Skeletal muscle satellite cell (primary cell): ENCODE measurements around the gene E2F3.

Experiments used
- H3K27me3 ChIP-seq: 2 replicates; pipeline ENCODE4 v1.7.0; 2013; ENCODE audit warnings: low read length; ENCODE audit not compliant: control insufficient read depth, insufficient read depth
- H3K36me3 ChIP-seq: 2 replicates; pipeline ENCODE4 v1.7.0; 2013; ENCODE audit warnings: mild to moderate bottlenecking, control low read depth, low read length; ENCODE audit not compliant: insufficient read depth
- H3K4me1 ChIP-seq: 2 replicates; pipeline ENCODE4 v1.7.0; 2013; ENCODE audit warnings: low read length; ENCODE audit not compliant: control insufficient read depth, insufficient read depth
- H3K4me2 ChIP-seq: 2 replicates; pipeline ENCODE4 v1.7.0; 2013; ENCODE audit warnings: mild to moderate bottlenecking, low read length
- H3K4me3 ChIP-seq: 2 replicates; pipeline ENCODE4 v1.7.0; 2013; ENCODE audit warnings: low read length
- H3K9ac ChIP-seq: 2 replicates; pipeline ENCODE4 v1.7.0; 2013; ENCODE audit warnings: mild to moderate bottlenecking, low read depth, low read length, moderate library complexity
- H3K9me3 ChIP-seq: replicated peaks from 2 replicates; pipeline ENCODE4 v1.7.0; 2013; ENCODE audit warnings: mild to moderate bottlenecking, control low read depth, low read length

The E2F3 gene

DNA sequence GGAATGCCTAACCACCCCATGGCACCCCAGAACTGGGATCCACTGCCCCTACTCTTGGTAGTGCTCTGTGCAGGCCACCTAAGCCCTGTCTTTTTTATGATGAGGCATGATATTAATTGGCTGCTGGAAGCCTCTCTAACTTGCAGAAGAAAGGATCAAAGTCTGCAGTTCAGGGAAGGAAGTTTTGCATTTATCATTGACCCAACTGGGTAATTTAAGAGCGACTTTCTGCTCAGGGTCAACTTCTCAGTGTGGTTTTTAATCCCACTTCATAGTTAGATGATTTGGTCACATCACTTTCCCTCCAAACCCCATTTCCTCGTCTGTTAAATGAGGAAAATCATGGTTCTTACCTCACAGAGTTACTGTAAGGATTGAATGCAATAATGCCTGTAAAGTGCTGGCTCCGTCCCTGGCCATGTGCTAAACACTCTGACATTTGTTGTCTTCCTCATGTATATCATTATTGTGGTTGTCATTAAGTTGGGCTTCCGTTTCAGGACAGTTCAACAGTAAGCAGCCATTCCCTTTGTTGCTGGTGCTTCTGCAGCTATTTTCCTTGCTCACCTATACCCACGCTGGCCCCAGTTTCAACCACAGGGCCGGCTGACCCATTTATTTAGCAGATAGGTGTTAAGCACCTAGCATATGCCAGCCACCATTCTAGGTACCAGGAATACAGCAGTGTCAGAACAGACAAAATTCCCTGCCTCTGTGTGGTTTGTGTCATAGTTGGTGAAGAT lies 14.2 kb downstream of the E2F3 start:
- Histone ChIP-seq H3K4me1 (peaks cover 10% of the 10 kb centered on the region), H3K4me3 (no peak overlapping the region), H3K27me3 (no peaks in the 10 kb centered on the region), H3K9me3 (no peaks in the 10 kb centered on the region), H3K36me3 (peaks cover 23% of the 10 kb centered on the region), H3K9ac (no peak overlapping the region), H3K4me2 (no peak overlapping the region)

DNA sequence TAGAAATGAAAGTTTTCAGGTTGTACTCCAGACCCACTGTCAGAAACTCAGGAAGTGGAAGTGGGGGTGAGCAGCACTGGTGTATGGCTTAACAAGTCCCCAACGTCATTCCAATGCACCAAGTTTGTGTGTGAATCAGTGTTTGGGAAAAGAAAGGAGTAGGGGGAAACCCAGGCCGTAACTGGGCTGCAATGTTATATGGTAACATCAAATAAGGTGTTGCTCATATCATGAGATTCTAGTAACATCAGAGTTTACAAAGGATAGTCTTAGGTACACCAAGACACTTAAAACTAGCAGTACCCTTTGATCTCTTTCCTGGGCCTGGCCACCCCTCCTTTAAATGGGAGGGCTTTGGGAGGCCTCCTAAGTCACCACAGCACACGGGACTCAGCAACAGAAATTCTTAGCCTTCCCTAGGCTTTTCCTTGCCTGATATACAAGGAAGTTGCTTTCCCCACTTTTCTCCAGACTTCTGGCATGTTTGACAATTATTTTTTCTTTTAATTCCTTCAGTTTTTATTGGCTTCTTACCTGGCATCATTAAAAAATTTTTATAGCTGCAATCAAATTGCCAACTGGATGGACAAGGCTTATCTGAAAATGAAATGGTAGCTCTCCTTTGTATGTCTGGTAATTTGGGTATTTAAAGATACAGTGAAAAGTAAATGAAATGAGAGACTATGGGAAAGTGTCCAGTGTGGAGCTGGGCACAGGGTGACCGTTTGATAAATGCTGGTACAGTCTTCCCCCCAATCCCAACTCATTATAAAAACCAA lies 15.1 kb downstream of the E2F3 start:
- Histone ChIP-seq H3K4me3 (no peak overlapping the region), H3K36me3 (peaks cover 24% of the 10 kb centered on the region), H3K4me2 (no peak overlapping the region), H3K4me1 (peaks cover 10% of the 10 kb centered on the region), H3K9me3 (no peaks in the 10 kb centered on the region), H3K9ac (no peak overlapping the region), H3K27me3 (no peaks in the 10 kb centered on the region)

DNA sequence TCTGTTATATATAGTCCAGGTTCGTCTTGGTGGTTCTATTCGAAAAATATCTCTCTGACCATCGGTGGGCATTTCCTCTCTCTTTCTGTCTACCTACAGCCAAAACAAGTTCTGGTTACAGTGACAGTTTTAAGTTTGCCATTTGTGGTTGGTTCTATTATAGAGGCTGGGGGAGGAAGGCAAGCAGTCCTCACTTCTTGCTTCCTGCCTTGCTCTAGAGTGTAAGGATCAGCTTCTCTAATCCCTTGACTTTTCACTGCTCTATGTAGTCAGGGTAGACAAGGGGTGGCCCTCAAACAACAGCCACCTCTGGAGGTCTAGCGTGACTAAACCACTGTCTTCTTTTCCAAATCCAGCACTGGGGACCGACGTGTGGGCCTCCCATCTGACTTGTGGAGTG lies 16.1 kb downstream of the E2F3 start:
- no peaks in the 10 kb centered on the region for H3K27me3 ChIP-seq
- no peak overlapping the region for H3K9ac ChIP-seq
- peaks cover 10% of the 10 kb centered on the region for H3K4me1 ChIP-seq
- peaks cover 18% of the 10 kb centered on the region for H3K36me3 ChIP-seq
- H3K4me2 ChIP-seq = no peak overlapping the region
- no peaks in the 10 kb centered on the region for H3K9me3 ChIP-seq
- no peak overlapping the region for H3K4me3 ChIP-seq

DNA sequence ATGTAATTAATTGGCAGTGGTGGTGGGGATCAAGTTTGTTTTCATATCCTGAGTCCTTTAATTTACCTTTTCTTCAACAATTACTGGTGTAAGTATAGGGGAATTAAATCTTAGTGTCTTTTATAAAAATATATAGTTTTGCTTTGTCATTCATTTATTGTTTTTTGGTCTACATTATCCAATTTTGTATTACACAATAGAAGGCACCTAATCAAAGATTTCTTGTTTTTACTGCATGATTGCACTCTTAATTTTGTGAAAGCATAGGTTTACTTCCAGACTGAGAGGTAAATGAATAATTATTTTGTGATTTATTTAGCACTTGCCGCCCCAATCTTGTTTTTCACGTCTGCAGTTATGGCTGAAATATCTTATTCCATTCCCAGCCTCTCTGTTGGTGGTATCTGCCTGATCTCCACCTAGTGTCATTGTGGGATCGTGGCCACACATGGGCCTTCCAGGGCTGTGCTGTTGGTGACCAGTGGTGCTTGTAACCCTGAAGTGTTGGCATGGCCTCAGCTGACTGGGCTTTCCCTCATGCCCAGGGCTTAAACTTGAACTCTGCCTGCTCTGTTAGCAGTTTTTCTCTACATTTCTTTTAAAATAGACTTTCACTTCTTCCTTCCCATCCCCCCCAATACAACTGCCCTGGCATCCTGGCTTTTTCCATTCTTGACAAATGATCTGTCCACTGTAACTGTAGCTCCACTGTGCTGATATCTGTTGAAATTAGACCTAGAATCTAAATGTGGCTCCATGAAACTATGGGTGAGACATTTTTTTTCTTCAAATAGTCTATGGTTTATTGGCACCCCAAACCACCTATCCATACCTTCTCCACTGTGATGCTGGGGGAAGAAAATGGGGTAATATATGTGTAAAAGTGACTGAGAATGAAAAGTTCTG lies 24.8 kb downstream of the E2F3 start:
- Histone ChIP-seq H3K9me3 (no peaks in the 10 kb centered on the region), H3K4me2 (no peak overlapping the region), H3K4me1 (no peaks in the 10 kb centered on the region), H3K36me3 (peaks cover 13% of the 10 kb centered on the region), H3K4me3 (no peak overlapping the region), H3K27me3 (no peaks in the 10 kb centered on the region), H3K9ac (no peak overlapping the region)

DNA sequence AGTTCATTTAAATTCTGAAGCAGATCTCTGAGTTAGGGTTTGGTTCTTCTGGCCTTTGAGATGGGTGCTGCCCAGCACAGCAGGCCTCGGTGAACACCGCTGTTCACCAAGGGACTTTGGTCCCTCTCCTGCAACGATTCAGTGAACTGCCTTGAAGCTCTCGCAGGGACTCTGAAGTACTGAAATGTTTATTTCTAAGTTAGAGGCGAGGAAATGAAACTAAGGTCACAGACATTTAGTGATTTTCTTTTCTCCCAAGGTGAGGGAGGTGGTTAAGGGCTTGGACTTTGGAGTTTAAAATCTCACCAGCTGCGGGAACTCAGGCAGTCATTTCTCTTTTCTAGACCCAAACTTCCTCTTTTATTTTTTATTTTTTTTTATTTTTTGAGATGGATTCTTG lies 26.2 kb downstream of the E2F3 start:
- no peaks in the 10 kb centered on the region for H3K27me3 ChIP-seq

DNA sequence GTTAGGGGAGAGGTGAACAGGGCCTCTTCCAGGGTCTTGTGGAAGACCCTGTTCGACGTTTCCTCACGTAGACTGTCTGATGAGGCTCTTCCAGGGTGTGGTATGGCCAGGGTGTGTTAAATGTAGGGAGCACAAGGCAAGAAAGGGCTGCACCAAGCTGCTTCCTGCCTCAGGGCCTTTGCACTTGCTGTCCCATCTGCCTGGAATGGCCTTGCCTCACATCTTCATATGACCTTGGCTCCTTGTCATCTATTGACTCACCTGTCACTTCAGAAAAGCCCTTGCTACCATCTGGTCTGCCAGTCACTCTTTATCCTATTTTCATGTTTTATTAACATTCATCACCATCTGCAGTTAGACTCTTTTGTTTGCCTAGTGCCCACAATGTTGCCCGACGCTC lies 31.0 kb downstream of the E2F3 start:
- H3K4me1 ChIP-seq = no peaks in the 10 kb centered on the region
- H3K4me3 ChIP-seq = no peak overlapping the region
- H3K27me3 ChIP-seq = no peaks in the 10 kb centered on the region
- H3K4me2 ChIP-seq = no peak overlapping the region
- no peaks in the 10 kb centered on the region for H3K9me3 ChIP-seq
- H3K36me3 ChIP-seq = peaks cover 7% of the 10 kb centered on the region
- no peak overlapping the region for H3K9ac ChIP-seq

More for the DNA sequence above, 26.2 kb downstream of the E2F3 start:
- Histone ChIP-seq H3K4me2 (no peak overlapping the region), H3K9me3 (no peaks in the 10 kb centered on the region), H3K4me3 (no peak overlapping the region), H3K9ac (no peak overlapping the region), H3K36me3 (peaks cover 13% of the 10 kb centered on the region), H3K4me1 (no peaks in the 10 kb centered on the region)

DNA sequence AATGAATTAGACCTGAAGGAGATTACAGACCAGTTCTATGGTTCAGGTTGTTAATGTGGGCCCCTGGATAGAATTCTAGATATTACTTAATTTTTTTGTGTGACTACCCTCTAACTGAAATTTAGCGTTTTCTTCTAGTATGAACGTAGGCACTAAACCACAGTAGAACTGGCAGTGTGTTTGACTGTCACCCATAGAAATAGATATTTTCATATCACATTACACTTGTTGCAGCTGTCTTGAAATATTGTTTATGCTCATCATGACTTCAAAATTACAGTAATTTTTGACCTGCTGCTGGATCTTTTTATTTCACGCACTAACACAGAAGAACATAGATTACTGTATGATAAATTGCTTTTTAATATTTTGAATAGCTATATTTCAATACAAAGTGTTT lies 31.6 kb downstream of the E2F3 start:
- H3K4me1 ChIP-seq = no peaks in the 10 kb centered on the region
- H3K4me2 ChIP-seq = no peak overlapping the region
- H3K36me3 ChIP-seq = peaks cover 6% of the 10 kb centered on the region
- no peaks in the 10 kb centered on the region for H3K27me3 ChIP-seq
- no peaks in the 10 kb centered on the region for H3K9me3 ChIP-seq
- H3K4me3 ChIP-seq = no peak overlapping the region
- no peak overlapping the region for H3K9ac ChIP-seq

DNA sequence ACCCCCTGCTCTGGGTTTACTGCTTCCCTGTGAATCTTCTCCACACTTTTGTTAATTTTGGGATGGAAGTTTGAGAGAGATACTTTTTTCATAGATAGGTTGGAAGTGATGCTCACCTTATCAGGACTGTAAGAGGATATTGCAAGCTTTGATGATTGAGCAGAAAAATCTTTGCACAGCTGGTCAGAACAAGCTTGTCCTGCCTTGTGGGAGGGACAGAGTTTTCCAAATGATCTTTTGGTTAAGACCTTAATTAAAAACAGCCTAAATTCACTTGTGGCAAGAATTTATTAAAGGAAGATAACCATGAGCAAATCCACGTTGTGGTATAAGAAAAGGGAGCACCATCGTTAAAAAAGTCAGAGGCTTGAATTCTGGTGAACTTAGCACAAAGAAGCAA lies 32.2 kb downstream of the E2F3 start:
- Histone ChIP-seq H3K4me3 (no peak overlapping the region), H3K9me3 (no peaks in the 10 kb centered on the region)

DNA sequence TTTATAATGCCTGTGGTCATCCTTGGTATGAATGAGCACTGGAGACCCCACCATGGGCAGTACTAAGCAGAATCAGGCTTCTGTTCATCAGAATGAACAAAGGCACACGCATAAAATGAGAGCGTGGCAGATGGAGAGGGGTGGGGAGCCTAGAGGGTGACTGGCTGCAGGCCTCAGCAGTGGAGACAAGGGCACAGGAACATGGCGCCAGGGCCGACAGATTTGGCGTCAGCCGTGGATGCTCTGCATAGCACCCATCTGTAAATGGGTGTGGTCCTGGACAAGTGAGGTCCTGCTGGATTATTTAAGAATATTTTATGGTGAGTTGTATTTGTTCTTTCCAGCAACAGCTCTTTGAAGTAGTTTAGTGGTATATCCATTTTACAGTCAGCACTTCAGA lies 33.1 kb downstream of the E2F3 start:
- Histone ChIP-seq H3K4me3 (no peak overlapping the region), H3K4me2 (no peak overlapping the region), H3K36me3 (peaks cover 16% of the 10 kb centered on the region), H3K9ac (no peak overlapping the region), H3K27me3 (no peaks in the 10 kb centered on the region), H3K4me1 (peaks cover 5% of the 10 kb centered on the region), H3K9me3 (no peaks in the 10 kb centered on the region)

More for the DNA sequence above, 32.2 kb downstream of the E2F3 start:
- Histone ChIP-seq H3K4me2 (no peak overlapping the region), H3K36me3 (peaks cover 10% of the 10 kb centered on the region), H3K9ac (no peak overlapping the region), H3K4me1 (peaks cover 5% of the 10 kb centered on the region), H3K27me3 (no peaks in the 10 kb centered on the region)

DNA sequence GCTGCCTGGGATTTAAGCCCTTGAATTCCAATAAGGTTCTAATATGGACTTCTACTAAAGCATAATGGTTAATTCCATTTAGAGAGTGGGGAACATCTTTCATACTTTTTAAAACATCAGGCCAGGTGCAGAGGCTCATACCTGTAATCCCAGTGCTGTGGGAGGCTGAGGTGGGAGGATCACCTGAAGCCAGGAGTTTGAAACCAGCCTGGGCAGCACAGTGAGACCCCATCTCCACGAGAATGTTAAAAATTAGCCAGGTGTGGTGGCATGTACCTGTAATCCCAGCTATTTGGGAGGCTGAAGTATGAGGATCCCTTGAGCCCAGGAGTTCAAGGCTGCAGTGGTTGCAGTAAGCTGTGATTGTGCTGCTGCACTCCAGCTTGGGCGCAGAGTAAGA lies 35.0 kb downstream of the E2F3 start:
- Histone ChIP-seq H3K27me3 (no peaks in the 10 kb centered on the region), H3K9ac (no peak overlapping the region), H3K4me2 (no peak overlapping the region), H3K4me1 (peaks cover 5% of the 10 kb centered on the region), H3K9me3 (no peaks in the 10 kb centered on the region), H3K36me3 (peaks cover 25% of the 10 kb centered on the region), H3K4me3 (no peak overlapping the region)

DNA sequence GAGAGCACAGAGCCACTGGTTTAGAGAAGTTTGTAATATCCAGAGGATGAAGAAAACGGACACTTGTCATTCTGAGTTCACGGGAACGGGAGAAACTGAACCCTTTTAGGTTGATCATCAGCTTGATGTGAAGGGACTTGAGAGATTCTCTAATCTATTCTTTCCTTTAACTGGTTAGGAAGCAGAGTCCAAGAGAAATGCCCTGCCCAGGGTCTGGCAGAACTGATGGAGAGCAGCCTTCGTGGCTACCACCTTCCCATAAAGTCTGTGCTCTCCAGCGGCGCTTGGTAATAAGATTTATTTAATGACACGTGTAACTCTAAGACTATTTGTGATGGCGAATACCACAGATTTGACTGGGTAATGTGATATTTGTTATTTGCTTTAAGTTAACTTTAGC lies 36.0 kb downstream of the E2F3 start:
- no peak overlapping the region for H3K4me3 ChIP-seq
- peaks cover 5% of the 10 kb centered on the region for H3K4me1 ChIP-seq
- no peak overlapping the region for H3K9ac ChIP-seq
- no peaks in the 10 kb centered on the region for H3K27me3 ChIP-seq
- H3K9me3 ChIP-seq = no peaks in the 10 kb centered on the region
- no peak overlapping the region for H3K4me2 ChIP-seq
- H3K36me3 ChIP-seq = peaks cover 31% of the 10 kb centered on the region
